ENCODE results near the gene SLC25A42. TPM values are rescaled to one million over a fixed set of nuclear protein-coding genes. Genes with fewer than 3 reads are reported as not detected.

Gene SLC25A42
- total and polyA plus RNA-seq, 2 donors from 2014 or later: 9.7 to 70.7 TPM

DNA sequence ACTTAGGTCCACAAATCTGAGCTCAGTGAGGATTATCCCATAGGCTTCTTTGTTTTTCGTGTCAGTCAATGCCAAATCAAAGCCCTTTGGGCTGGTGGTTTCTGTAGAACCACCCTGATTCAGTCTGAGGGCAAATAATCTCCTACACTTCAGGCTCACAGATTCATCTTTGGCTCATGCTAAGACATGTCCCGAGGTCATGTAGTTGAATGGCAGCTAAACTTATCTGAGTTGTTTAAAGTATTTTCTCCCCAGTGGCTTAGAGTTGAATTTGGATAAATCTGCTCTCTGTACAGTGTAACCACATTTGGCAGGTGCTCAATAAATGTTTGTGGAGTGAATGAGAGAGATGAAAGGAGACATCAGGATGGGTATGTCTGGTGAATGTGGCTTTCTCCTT, 13.1 kb upstream of the SLC25A42 start:
- intact Hi-C loops (cut with DNase I): loop anchor here (10.0 kb wide), 1 partner anchor 84 kb away; the partner anchor contains the start of gene TMEM161A

DNA sequence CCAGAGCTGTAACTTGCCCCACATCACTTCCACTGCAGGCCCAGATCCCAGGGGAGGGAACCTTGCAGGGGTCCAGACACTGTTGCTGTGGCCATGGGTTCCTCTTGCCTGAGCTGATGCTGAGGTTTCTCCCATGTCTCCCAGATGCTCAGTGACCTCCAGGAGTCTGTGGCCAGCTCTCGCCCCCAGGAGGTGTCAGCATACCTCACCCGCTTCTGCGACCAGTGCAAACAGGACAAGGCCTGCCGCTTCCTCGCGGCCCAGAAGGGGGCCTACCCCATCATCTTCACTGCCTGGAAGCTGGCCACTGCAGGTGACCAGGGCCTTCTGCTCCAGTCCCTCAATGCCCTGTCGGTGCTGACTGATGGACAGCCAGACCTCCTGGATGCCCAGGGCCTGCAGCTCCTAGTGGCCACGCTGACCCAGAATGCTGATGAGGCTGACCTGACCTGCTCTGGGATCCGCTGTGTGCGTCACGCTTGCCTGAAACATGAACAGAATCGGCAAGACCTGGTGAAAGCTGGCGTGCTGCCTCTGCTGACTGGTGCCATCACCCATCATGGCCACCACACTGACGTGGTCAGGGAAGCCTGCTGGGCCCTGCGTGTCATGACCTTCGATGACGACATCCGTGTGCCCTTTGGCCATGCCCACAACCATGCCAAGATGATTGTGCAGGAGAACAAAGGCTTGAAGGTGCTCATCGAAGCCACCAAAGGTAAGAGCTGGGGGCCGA, 12.1 kb upstream of the SLC25A42 start:
- intact Hi-C loops (cut with DNase I): loop anchor here (10.0 kb wide), 1 partner anchor 83 kb away; the partner anchor contains the start of gene TMEM161A
- H3K4me3 ChIP-seq (ENCODE audit: low read length in 3 of 3): no peak overlapping the region
- H3K27ac ChIP-seq (ENCODE audit: low read depth in 2 of 2, low read length in 2 of 2): no peak overlapping the region
- peaks cover 2 to 13% (median 9%) of the 10 kb centered on the region in 3 donors for H3K36me3 ChIP-seq (ENCODE audit: control insufficient read depth in 2 of 3, insufficient read depth in 3 of 3, low read length in 3 of 3)
- H3K27me3 ChIP-seq (ENCODE audit: control insufficient read depth, insufficient read depth, low read length): no peaks in the 10 kb centered on the region
- no peaks in the 10 kb centered on the region for H3K9me3 ChIP-seq (ENCODE audit: control insufficient read depth in 2 of 3, insufficient read depth in 1 of 3, low read length in 3 of 3)
- FAIRE-seq (no peak), DNase-seq (no peak)
- H3K9ac ChIP-seq (ENCODE audit: low read length in 3 of 3): no peak overlapping the region
- no peak for TF ChIP-seq CTCF (IDR thresholded peaks at IDR 0.05; ENCODE audit: borderline replicate concordance, extremely low read depth, insufficient read depth)
- no peaks in the 10 kb centered on the region for H3K4me1 ChIP-seq (ENCODE audit: control insufficient read depth in 2 of 3, insufficient read depth in 2 of 3, low read depth in 1 of 3, low read length in 3 of 3)

More for the DNA sequence above, 13.1 kb upstream of the SLC25A42 start:
- Histone ChIP-seq H3K4me1 (ENCODE audit: control insufficient read depth in 2 of 3, insufficient read depth in 2 of 3, low read depth in 1 of 3, low read length in 3 of 3) (no peaks in the 10 kb centered on the region), H3K27ac (ENCODE audit: low read depth in 2 of 2, low read length in 2 of 2) (no peak overlapping the region), H3K27me3 (ENCODE audit: control insufficient read depth, insufficient read depth, low read length) (no peaks in the 10 kb centered on the region), H3K4me3 (ENCODE audit: low read length in 3 of 3) (no peak overlapping the region), H3K9me3 (ENCODE audit: control insufficient read depth in 2 of 3, insufficient read depth in 1 of 3, low read length in 3 of 3) (no peaks in the 10 kb centered on the region), H3K36me3 (ENCODE audit: control insufficient read depth in 2 of 3, insufficient read depth in 3 of 3, low read length in 3 of 3) (peaks cover 2 to 13% (median 9%) of the 10 kb centered on the region in 3 donors), H3K9ac (ENCODE audit: low read length in 3 of 3) (no peak overlapping the region)
- no peak for FAIRE-seq
- no peak for DNase-seq
- no peak for TF ChIP-seq CTCF (IDR thresholded peaks at IDR 0.05; ENCODE audit: borderline replicate concordance, extremely low read depth, insufficient read depth)

DNA sequence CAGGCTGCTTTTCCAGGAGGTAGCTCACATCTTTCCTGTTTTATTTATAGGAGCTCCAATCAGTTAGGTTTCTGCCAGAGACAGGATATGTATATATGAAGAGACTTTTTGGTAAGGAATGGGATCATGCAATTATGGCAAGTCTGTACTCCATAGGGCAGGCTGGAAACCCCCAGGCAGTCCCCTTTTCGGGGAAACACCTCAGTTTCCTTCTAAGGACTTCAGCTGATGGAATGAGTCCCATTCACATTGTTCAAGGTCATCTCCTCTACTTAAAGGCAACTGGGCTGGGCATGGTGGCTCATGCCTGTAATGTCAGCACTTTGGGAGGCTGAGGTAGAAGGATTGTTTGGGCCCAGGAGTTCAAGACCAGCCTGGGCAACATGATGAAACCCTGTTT, 10.9 kb upstream of the SLC25A42 start:
- Histone ChIP-seq H3K4me1 (ENCODE audit: control insufficient read depth in 2 of 3, insufficient read depth in 2 of 3, low read depth in 1 of 3, low read length in 3 of 3) (peaks cover 0 to 3% (median 0%) of the 10 kb centered on the region in 3 donors), H3K27me3 (ENCODE audit: control insufficient read depth, insufficient read depth, low read length) (no peaks in the 10 kb centered on the region), H3K36me3 (ENCODE audit: control insufficient read depth in 2 of 3, insufficient read depth in 3 of 3, low read length in 3 of 3) (peaks cover 2 to 13% (median 9%) of the 10 kb centered on the region in 3 donors), H3K9me3 (ENCODE audit: control insufficient read depth in 2 of 3, insufficient read depth in 1 of 3, low read length in 3 of 3) (no peaks in the 10 kb centered on the region), H3K9ac (ENCODE audit: low read length in 3 of 3) (no peak overlapping the region), H3K4me3 (ENCODE audit: low read length in 3 of 3) (no peak overlapping the region), H3K27ac (ENCODE audit: low read depth in 2 of 2, low read length in 2 of 2) (no peak overlapping the region)
- no peak for TF ChIP-seq CTCF (IDR thresholded peaks at IDR 0.05; ENCODE audit: borderline replicate concordance, extremely low read depth, insufficient read depth)
- FAIRE-seq (no peak), DNase-seq (no peak)
- intact Hi-C loops (cut with DNase I): loop anchor here (10.0 kb wide), 1 partner anchor 82 kb away; the partner anchor contains the start of gene TMEM161A
